Adrenal gland (tissue), 12 donors: ENCODE results near the gene PAGE2B. TPM values are rescaled to one million over a fixed set of nuclear protein-coding genes. Genes with fewer than 3 reads are reported as not detected.
"Not testable (repeated sequence)": the region's sequence is repeated elsewhere in the genome, so short reads cannot be mapped to it uniquely, and the experiment has no call there.

ENCODE experiments used
- DNase-seq, 7 donors: peaks; one replicate each; pipeline ENCODE4 v3.0.0-alpha.2; 2019 to 2020
- H3K27ac ChIP-seq, 5 donors: fragments of 200-600 bp; sonication (generic) in 4 of 5; 1 replicate in 3 of 5; 2 replicates in 2 of 5; pipeline versions ENCODE4 v1.5.1 to v1.8.0; 2016 to 2020; ENCODE audit warnings: mild to moderate bottlenecking in 1 of 5
- H3K27me3 ChIP-seq: fragments of 200-600 bp; 2 replicates; pipeline ENCODE4 v1.8.0; 2021
- H3K36me3 ChIP-seq, 2 donors: fragments of 200-600 bp; replicated peaks in 1 of 2; 1 replicate in 1 of 2; 2 replicates in 1 of 2; pipeline versions ENCODE4 v1.5.1 to v1.8.0; 2018 to 2022
- H3K4me1 ChIP-seq, 2 donors: fragments of 200-600 bp; replicated peaks in 1 of 2; 1 replicate in 1 of 2; 2 replicates in 1 of 2; pipeline versions ENCODE4 v1.5.1 to v1.8.0; 2018 to 2021
- H3K4me3 ChIP-seq, 4 donors: fragments of 200-600 bp; sonication (generic) in 3 of 4; one replicate each; pipeline ENCODE4 v1.5.1; 2016 to 2018
- H3K9me3 ChIP-seq, 3 donors: fragments of 200-600 bp; sonication (generic) in 1 of 3; replicated peaks in 1 of 3; 1 replicate in 2 of 3; 2 replicates in 1 of 3; pipeline versions ENCODE4 v1.5.1 to v1.8.0; 2016 to 2021
- POLR2A ChIP-seq, 2 donors: fragments of 450-650 bp; IDR thresholded peaks; one replicate each; pipeline ENCODE4 v1.6.1; 2017; ENCODE audit warnings: antibody characterized with exemption in 2 of 2, mild to moderate bottlenecking in 2 of 2, moderate library complexity in 1 of 2
- WGBS, 4 donors: extraction: QIAGEN DNeasy Blood & Tissue Kit in 2 of 4; methylation state at CpG; one replicate each; pipeline versions ENCODE4 v1.1.5 to v1.1.7; 2013 to 2017; 5-methylcytosine and 5-hydroxymethylcytosine counted together
- intact Hi-C, 2 donors: fragments of 100-400 bp; cut with DNase I; formaldehyde crosslinking; loops; one replicate each; pipeline versions ENCODE4 v1.14.1 to v1.15.0; 2022 to 2023
- polyA plus RNA-seq, 3 donors: library from polyadenylated mRNA; stranded (reverse); fragments of 200-250 nt in 2 of 3; fragments of 350-450 nt in 1 of 3; fragmentation: Illumina TruSeq in 1 of 3; extraction: RNeasy Lipid Tissue Mini Kit (QIAGEN cat#74804) in 1 of 3; gene quantifications; one replicate each; pipeline ENCODE4 v1.2.3, GENCODE V29; 2013 to 2014
- total RNA-seq, 9 donors: library from RNA; depleted of rRNA in 4 of 9; stranded (reverse); fragments of >200 nt in 4 of 9; fragments of 120-200 nt in 1 of 9; fragmentation: NEBNext Ultra II Directional in 1 of 9; extraction: Animal tissue kit (Norgen Biotek cat#: 25700) in 1 of 9; gene quantifications; one replicate each; pipeline versions ENCODE4 v1.1.0 to v1.2.4, GENCODE V29; 2013 to 2023
- TF ChIP-seq, protein P1 (sequence below), 6 experiments: fragments of 450-650 bp in 4 of 6; fragments of 200-600 bp in 2 of 6; sonication (generic) in 1 of 6; IDR thresholded peaks; 1 replicate in 5 of 6; 2 replicates in 1 of 6; pipeline versions ENCODE4 v1.5.1 to v1.8.0; 2016 to 2021; ENCODE audit warnings: antibody characterized with exemption in 6 of 6, mild to moderate bottlenecking in 2 of 6, moderate library complexity in 1 of 6
- donor health status: healthy with polysubstance abuse.
- donor health status: Bipolar disorder and iron deficiency.
- donor health status: DM: yes; HTN: yes; CAD: no.
- donor health status: DM: no; HTN: no; CAD: no.
- donor health status: DM: no; HTN: no; CAD: no.
- donor health status: DM: yes; HTN: yes; CAD: no.

The PAGE2B gene
- total and polyA plus RNA-seq, 12 donors = 0.67 TPM; not detected in 11

GRCh38 chrX:55039471-55039870 lies 35.4 kb upstream of the PAGE2B start:
- intact Hi-C loops = no loop called here
- DNase-seq = no peak
- H3K4me3 ChIP-seq = no peak overlapping the region
- no peaks in the 10 kb centered on the region for H3K4me1 ChIP-seq
- no peaks in the 10 kb centered on the region for H3K9me3 ChIP-seq
- 56 to 71% (median 66%) methylated on average over 3 of the region's 3 CpGs for whole genome bisulfite sequencing, 4 donors
- no peak overlapping the region for H3K27ac ChIP-seq
- TF ChIP-seq, protein P1, sequence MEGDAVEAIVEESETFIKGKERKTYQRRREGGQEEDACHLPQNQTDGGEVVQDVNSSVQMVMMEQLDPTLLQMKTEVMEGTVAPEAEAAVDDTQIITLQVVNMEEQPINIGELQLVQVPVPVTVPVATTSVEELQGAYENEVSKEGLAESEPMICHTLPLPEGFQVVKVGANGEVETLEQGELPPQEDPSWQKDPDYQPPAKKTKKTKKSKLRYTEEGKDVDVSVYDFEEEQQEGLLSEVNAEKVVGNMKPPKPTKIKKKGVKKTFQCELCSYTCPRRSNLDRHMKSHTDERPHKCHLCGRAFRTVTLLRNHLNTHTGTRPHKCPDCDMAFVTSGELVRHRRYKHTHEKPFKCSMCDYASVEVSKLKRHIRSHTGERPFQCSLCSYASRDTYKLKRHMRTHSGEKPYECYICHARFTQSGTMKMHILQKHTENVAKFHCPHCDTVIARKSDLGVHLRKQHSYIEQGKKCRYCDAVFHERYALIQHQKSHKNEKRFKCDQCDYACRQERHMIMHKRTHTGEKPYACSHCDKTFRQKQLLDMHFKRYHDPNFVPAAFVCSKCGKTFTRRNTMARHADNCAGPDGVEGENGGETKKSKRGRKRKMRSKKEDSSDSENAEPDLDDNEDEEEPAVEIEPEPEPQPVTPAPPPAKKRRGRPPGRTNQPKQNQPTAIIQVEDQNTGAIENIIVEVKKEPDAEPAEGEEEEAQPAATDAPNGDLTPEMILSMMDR (IDR thresholded peaks at IDR 0.05) = no peak
- TF ChIP-seq POLR2A (IDR thresholded peaks at IDR 0.05) = no peak
- H3K27me3 ChIP-seq = peaks cover 6% of the 10 kb centered on the region
- H3K36me3 ChIP-seq = no peaks in the 10 kb centered on the region

DNA sequence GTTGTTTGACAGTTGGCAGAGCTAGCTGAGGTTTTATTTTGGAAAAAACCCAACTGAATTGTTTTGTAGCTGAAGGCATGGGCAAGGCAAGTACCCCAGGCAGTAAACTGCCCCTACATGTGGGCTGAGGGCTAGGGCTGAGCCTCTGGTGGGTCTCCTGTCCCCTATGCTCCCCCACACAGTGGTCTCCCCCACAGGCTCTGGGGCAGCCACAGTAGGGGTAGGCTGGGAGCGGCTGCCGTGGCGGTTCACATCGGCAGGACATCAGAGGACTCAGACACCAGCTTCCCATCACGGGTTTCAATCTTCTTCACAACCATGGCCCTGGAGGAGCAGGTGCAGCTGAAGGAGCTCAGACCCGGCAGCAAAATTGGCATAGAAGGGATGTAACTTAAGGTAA lies 33.3 kb upstream of the PAGE2B start:
- Histone ChIP-seq H3K36me3 (no peaks in the 10 kb centered on the region), H3K4me3 (no peak overlapping the region), H3K27ac (no peak overlapping the region), H3K4me1 (no peaks in the 10 kb centered on the region), H3K27me3 (peaks cover 6% of the 10 kb centered on the region), H3K9me3 (no peaks in the 10 kb centered on the region)
- DNase-seq = no peak
- TF ChIP-seq, protein P1 (IDR thresholded peaks at IDR 0.05) = no peak
- no peak for TF ChIP-seq POLR2A (IDR thresholded peaks at IDR 0.05)
- intact Hi-C loops = no loop called here
- 91 to 96% (median 94%) methylated on average over 6 of the region's 6 CpGs for WGBS, 4 donors

DNA sequence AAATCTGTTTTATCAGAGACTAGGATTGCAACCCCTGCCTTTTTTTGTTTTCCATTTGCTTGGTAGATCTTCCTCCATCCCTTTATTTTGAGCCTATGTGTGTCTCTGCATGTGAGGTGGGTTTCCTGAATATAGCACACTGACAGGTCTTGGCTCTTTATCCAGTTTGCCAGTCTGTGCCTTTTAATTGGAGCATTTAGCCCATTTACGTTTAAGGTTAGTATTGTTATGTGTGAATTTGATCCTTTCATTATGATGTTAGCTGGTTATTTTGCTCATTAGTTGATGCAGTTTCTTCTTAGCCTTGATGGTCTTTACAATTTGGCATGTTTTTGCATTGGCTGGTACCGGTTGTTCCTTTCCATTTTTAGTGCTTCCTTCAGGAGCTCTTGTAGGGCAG lies 24.2 kb upstream of the PAGE2B start:
- DNase-seq, H3K27me3 ChIP-seq, H3K27ac ChIP-seq, H3K4me1 ChIP-seq, H3K4me3 ChIP-seq, H3K9me3 ChIP-seq, H3K36me3 ChIP-seq, intact Hi-C loops: not testable (repeated sequence)
- 73 to 83% (median 79%) methylated on average over 2 of the region's 2 CpGs for WGBS, 4 donors

- intact Hi-C loops = loop anchor here in 1 of 2 donors (5.0 kb wide), 1 partner anchor 165 kb away; no protein-coding TSS in a partner anchor
- Histone ChIP-seq H3K27ac (no peak overlapping the region), H3K27me3 (peaks cover 5% of the 10 kb centered on the region), H3K36me3 (no peaks in the 10 kb centered on the region), H3K4me3 (peak overlapping the region in 1 of 4 donors; percentile 33), H3K9me3 (no peaks in the 10 kb centered on the region), H3K4me1 (no peaks in the 10 kb centered on the region)
- WGBS, 4 donors = 10 to 35% (median 27%) methylated on average over 6 to 7 of the region's 7 CpGs
- peak in 1 of 7 donors; percentile 1 for DNase-seq
- no peak for TF ChIP-seq POLR2A (IDR thresholded peaks at IDR 0.05)
- TF ChIP-seq, protein P1 (IDR thresholded peaks at IDR 0.05) = no peak
Observed at GRCh38 chrX:55056820-55057674, 17.8 kb upstream of the PAGE2B start.
